OCI-LY7 (cell line): ENCODE results near the gene SRGAP1. TPM values are rescaled to one million over a fixed set of nuclear protein-coding genes. Genes with fewer than 3 reads are reported as not detected.

ENCODE experiments used
- BruUV-seq: library from RNA; stranded (reverse); fragments of 400-500 nt; replicated peaks from 2 replicates; lab custom pipeline; 2021; lab: Mats Ljungman, UMichigan
- CTCF ChIA-PET: fragments of 300-600 bp; sonication (Branson Sonifier 250); formaldehyde crosslinking; loops from one replicate; lab custom pipeline; 2022; ENCODE audit warnings: antibody characterized with exemption; ENCODE audit not compliant: unreplicated experiment; lab: Charles Lee
- POLR2A ChIA-PET: fragments of 300-600 bp; sonication (Branson Sonifier 250); formaldehyde crosslinking; loops from one replicate; lab custom pipeline; 2022; ENCODE audit warnings: antibody characterized with exemption; lab: Charles Lee
- DNase-seq: peaks from one replicate; pipeline ENCODE4 v3.0.0-alpha.2; 2015; ENCODE audit warnings: low spot score
- H2AFZ ChIP-seq: fragments of 200-600 bp; sonication (generic), shearing (Covaris generic); 2 replicates; pipeline ENCODE4 v1.6.1; 2014; ENCODE audit warnings: mild to moderate bottlenecking, antibody characterized with exemption, low read length, moderate library complexity
- H3K27ac ChIP-seq: fragments of 200-600 bp; sonication (generic); 2 replicates; pipeline ENCODE4 v1.5.1; 2014; ENCODE audit warnings: mixed run types, low read depth, mild to moderate bottlenecking, moderate library complexity, low read length, inconsistent platforms; ENCODE audit not compliant: poor library complexity, severe bottlenecking
- H3K36me3 ChIP-seq: fragments of 200-600 bp; sonication (generic); 2 replicates; pipeline ENCODE4 v1.6.1; 2014; ENCODE audit warnings: mild to moderate bottlenecking, antibody characterized with exemption, low read length, moderate library complexity, mixed read lengths; ENCODE audit not compliant: insufficient read depth
- H3K4me1 ChIP-seq: fragments of 200-600 bp; sonication (generic); 2 replicates; pipeline ENCODE4 v1.5.1; 2014; ENCODE audit warnings: mild to moderate bottlenecking, low read length; ENCODE audit not compliant: insufficient read depth, poor library complexity, severe bottlenecking
- H3K4me2 ChIP-seq: fragments of 200-600 bp; sonication (generic); 2 replicates; pipeline ENCODE4 v1.6.1; 2014; ENCODE audit warnings: mild to moderate bottlenecking, low read length
- H3K4me3 ChIP-seq: fragments of 200-600 bp; sonication (generic); 2 replicates; pipeline ENCODE4 v1.5.1; 2014; ENCODE audit warnings: mild to moderate bottlenecking, low read depth, low read length; ENCODE audit not compliant: poor library complexity, severe bottlenecking
- H3K79me2 ChIP-seq: fragments of 200-600 bp; sonication (generic); 2 replicates; pipeline ENCODE4 v1.6.1; 2016; ENCODE audit warnings: low read depth, mild to moderate bottlenecking, low read length, moderate library complexity, mixed read lengths; ENCODE audit not compliant: insufficient read depth
- H3K9me2 ChIP-seq: fragments of 200-600 bp; sonication (generic); 2 replicates; pipeline ENCODE4 v1.6.1; 2016; ENCODE audit warnings: mild to moderate bottlenecking, low read length, mixed read lengths; ENCODE audit not compliant: insufficient read depth
- H3K9me3 ChIP-seq: fragments of 200-600 bp; sonication (generic); 2 replicates; pipeline ENCODE4 v1.6.1; 2014; ENCODE audit warnings: mild to moderate bottlenecking, mixed run types, low read length, mixed read lengths
- H4K20me1 ChIP-seq: fragments of 200-600 bp; sonication (generic); 2 replicates; pipeline ENCODE4 v1.6.1; 2014; ENCODE audit warnings: mild to moderate bottlenecking, antibody characterized with exemption, low read length, moderate library complexity, mixed read lengths; ENCODE audit not compliant: insufficient read depth
- EZH2phosphoT487 ChIP-seq: fragments of 200-600 bp; sonication (generic); IDR thresholded peaks from 2 replicates; pipeline ENCODE4 v1.6.1; 2018; ENCODE audit warnings: low read depth, borderline replicate concordance, mild to moderate bottlenecking, mixed run types, antibody characterized with exemption, low read length, moderate library complexity, mixed read lengths
- intact Hi-C: fragments of 100-400 bp; cut with micrococcal nuclease; formaldehyde crosslinking; loops from one replicate; pipeline ENCODE4 v1.10.0; 2022; ENCODE audit not compliant: unreplicated experiment
- total RNA-seq, 2 experiments: library from RNA; depleted of rRNA in 1 of 2; stranded (reverse); fragments of >200 nt in 1 of 2; shearing (Covaris generic) in 1 of 2; gene quantifications; 2 replicates each; pipeline ENCODE4 v1.2.3, GENCODE V29; 2014 to 2022
- TF ChIP-seq, protein P1 (sequence below): fragments of 200-600 bp; sonication (generic); conservative IDR thresholded peaks from 2 replicates; pipeline ENCODE4 v1.5.1; 2014; ENCODE audit warnings: mild to moderate bottlenecking, antibody characterized with exemption, low read length, moderate library complexity, mixed read lengths

The SRGAP1 gene
- total RNA-seq, 2 experiments from 2014 or later, result 0.06 TPM; not detected in 1

GRCh38 chr12:64172143-64172970 is 327.9 kb downstream of the SRGAP1 start:
- CTCF ChIA-PET, result no interaction called here
- H3K4me2 ChIP-seq, result no peak overlapping the region

GRCh38 chr12:64173456-64173855 is 329.0 kb downstream of the SRGAP1 start:
- ChIA-PET POLR2A (no interaction called here), CTCF (no interaction called here)
- Histone ChIP-seq H4K20me1 (no peaks in the 10 kb centered on the region), H3K36me3 (no peaks in the 10 kb centered on the region), H3K79me2 (no peaks in the 10 kb centered on the region), H3K4me2 (no peak overlapping the region), H2AFZ (no peak overlapping the region), H3K4me3 (no peak overlapping the region), H3K27ac (no peak overlapping the region), H3K9me2 (no peaks in the 10 kb centered on the region), H3K9me3 (no peaks in the 10 kb centered on the region), H3K4me1 (no peaks in the 10 kb centered on the region)
- BruUV-seq, result no TSS peak
- intact Hi-C loops, result no loop called here
- no peak for DNase-seq
- TF ChIP-seq EZH2phosphoT487, result no peak
- TF ChIP-seq, protein P1, sequence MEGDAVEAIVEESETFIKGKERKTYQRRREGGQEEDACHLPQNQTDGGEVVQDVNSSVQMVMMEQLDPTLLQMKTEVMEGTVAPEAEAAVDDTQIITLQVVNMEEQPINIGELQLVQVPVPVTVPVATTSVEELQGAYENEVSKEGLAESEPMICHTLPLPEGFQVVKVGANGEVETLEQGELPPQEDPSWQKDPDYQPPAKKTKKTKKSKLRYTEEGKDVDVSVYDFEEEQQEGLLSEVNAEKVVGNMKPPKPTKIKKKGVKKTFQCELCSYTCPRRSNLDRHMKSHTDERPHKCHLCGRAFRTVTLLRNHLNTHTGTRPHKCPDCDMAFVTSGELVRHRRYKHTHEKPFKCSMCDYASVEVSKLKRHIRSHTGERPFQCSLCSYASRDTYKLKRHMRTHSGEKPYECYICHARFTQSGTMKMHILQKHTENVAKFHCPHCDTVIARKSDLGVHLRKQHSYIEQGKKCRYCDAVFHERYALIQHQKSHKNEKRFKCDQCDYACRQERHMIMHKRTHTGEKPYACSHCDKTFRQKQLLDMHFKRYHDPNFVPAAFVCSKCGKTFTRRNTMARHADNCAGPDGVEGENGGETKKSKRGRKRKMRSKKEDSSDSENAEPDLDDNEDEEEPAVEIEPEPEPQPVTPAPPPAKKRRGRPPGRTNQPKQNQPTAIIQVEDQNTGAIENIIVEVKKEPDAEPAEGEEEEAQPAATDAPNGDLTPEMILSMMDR, result no peak

More at GRCh38 chr12:64172143-64172970, 327.9 kb downstream of the SRGAP1 start:
- H3K27ac ChIP-seq, result no peak overlapping the region
- BruUV-seq, result no TSS peak
- H4K20me1 ChIP-seq, result no peaks in the 10 kb centered on the region
- H3K9me2 ChIP-seq, result no peaks in the 10 kb centered on the region
- intact Hi-C loops, result no loop called here
- no peak for DNase-seq
- H3K4me3 ChIP-seq, result no peak overlapping the region
- H3K36me3 ChIP-seq, result no peaks in the 10 kb centered on the region
- no peaks in the 10 kb centered on the region for H3K4me1 ChIP-seq
- POLR2A ChIA-PET, result interaction anchor here (0.7 kb wide), 1 partner anchor 10 kb away, joined by 3 read pairs; no protein-coding TSS in a partner anchor
- TF ChIP-seq EZH2phosphoT487, result no peak
- H3K9me3 ChIP-seq, result no peaks in the 10 kb centered on the region
- H2AFZ ChIP-seq, result no peak overlapping the region
- H3K79me2 ChIP-seq, result no peaks in the 10 kb centered on the region

DNA sequence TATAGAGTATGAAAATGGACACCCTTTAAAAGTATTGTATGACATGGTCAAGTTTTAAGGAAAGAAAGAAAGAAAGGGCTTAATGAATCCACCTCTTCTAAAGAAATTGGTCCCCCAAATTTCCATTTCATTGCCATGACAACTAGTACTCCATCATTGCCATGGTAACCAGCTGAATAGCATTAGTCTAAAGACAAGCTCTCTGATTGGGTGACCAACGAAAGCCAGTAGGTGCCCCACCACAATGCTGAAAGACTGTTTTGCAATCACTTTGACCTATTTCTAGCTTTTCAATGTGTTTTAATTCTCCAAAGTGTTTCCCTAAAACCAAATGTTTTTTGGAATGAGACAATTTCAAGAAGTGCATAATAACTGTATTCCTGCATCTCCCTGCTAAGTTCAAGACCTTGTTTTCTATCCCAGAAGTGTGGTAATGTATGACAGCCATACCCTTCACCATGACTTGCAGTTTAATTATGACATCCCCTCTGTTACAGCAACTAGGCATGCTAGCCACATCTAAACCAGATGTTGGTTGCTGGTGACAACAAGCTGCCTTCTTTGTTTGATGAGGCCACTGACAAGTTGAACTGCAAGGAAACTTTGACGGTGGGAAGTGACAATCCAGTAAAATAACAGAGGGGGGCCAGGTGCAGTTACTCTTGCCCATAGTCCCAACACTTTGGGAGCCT is 330.9 kb downstream of the SRGAP1 start:
- no peaks in the 10 kb centered on the region for H3K4me1 ChIP-seq
- no peak overlapping the region for H2AFZ ChIP-seq
- ChIA-PET CTCF (no interaction called here), POLR2A (interaction anchor here (1.2 kb wide), 1 partner anchor 166 kb away, joined by 3 read pairs; no protein-coding TSS in a partner anchor)
- DNase-seq, result no peak
- no peak for TF ChIP-seq EZH2phosphoT487
- TF ChIP-seq, protein P1, result no peak
- no peaks in the 10 kb centered on the region for H3K9me2 ChIP-seq
- no peaks in the 10 kb centered on the region for H4K20me1 ChIP-seq
- intact Hi-C loops, result no loop called here
- no peak overlapping the region for H3K4me2 ChIP-seq
- H3K27ac ChIP-seq, result no peak overlapping the region
- H3K9me3 ChIP-seq, result no peaks in the 10 kb centered on the region
- H3K36me3 ChIP-seq, result no peaks in the 10 kb centered on the region
- no TSS peak for BruUV-seq
- H3K79me2 ChIP-seq, result no peaks in the 10 kb centered on the region
- H3K4me3 ChIP-seq, result no peak overlapping the region
